Kidney epithelial cell (primary cell): ENCODE results near the gene ATP8A2. TPM values are rescaled to one million over a fixed set of nuclear protein-coding genes. Genes with fewer than 3 reads are reported as not detected.

ENCODE experiments used
- DNase-seq: peaks from one replicate; pipeline ENCODE4 v3.0.0-alpha.2; 2010; ENCODE audit warnings: low read depth
- H3K27me3 ChIP-seq: 2 replicates; pipeline ENCODE4 v1.6.0; 2011; ENCODE audit warnings: low read length; ENCODE audit not compliant: control insufficient read depth, insufficient read depth
- H3K36me3 ChIP-seq: 2 replicates; pipeline ENCODE4 v1.5.1; 2011; ENCODE audit warnings: low read length; ENCODE audit not compliant: control insufficient read depth, insufficient read depth
- H3K4me3 ChIP-seq: 2 replicates; pipeline ENCODE4 v1.5.1; 2011; ENCODE audit warnings: low read depth, mild to moderate bottlenecking, control low read depth, low read length
- CTCF ChIP-seq: IDR thresholded peaks from 2 replicates; pipeline ENCODE4 v1.5.1; 2011; ENCODE audit warnings: mild to moderate bottlenecking, moderate library complexity, low read length, control low read depth, inconsistent platforms; ENCODE audit not compliant: insufficient read depth, poor library complexity, severe bottlenecking
- total RNA-seq: library from RNA; depleted of rRNA; stranded (reverse); fragments of >200 nt; gene quantifications from 2 replicates; pipeline ENCODE4 v1.2.3, GENCODE V29; 2015

The ATP8A2 gene
- total RNA-seq, 1 donor from 2014 or later, result 3.8 TPM

GRCh38 chr13:25762795-25763377 is 391.1 kb downstream of the ATP8A2 start:
- no peak for DNase-seq
- no peak for TF ChIP-seq CTCF
- Histone ChIP-seq H3K36me3 (no peaks in the 10 kb centered on the region), H3K4me3 (no peak overlapping the region), H3K27me3 (no peaks in the 10 kb centered on the region)

GRCh38 chr13:25764378-25764777 is 392.6 kb downstream of the ATP8A2 start:
- no peaks in the 10 kb centered on the region for H3K36me3 ChIP-seq
- no peak for TF ChIP-seq CTCF
- no peak for DNase-seq
- no peak overlapping the region for H3K4me3 ChIP-seq
- no peaks in the 10 kb centered on the region for H3K27me3 ChIP-seq

GRCh38 chr13:25765266-25765665 is 393.5 kb downstream of the ATP8A2 start:
- Histone ChIP-seq H3K4me3 (no peak overlapping the region), H3K27me3 (no peaks in the 10 kb centered on the region), H3K36me3 (no peaks in the 10 kb centered on the region)
- no peak for DNase-seq
- TF ChIP-seq CTCF, result no peak

GRCh38 chr13:25766576-25766975 is 394.8 kb downstream of the ATP8A2 start:
- H3K36me3 ChIP-seq, result no peaks in the 10 kb centered on the region
- no peaks in the 10 kb centered on the region for H3K27me3 ChIP-seq
- H3K4me3 ChIP-seq, result no peak overlapping the region
- no peak for DNase-seq
- TF ChIP-seq CTCF, result no peak

- no peak for TF ChIP-seq CTCF
- Histone ChIP-seq H3K27me3 (no peaks in the 10 kb centered on the region), H3K4me3 (no peak overlapping the region), H3K36me3 (no peaks in the 10 kb centered on the region)
- no peak for DNase-seq
Measured at GRCh38 chr13:25766991-25767390, 395.2 kb downstream of the ATP8A2 start.

GRCh38 chr13:25768376-25768775 is 396.6 kb downstream of the ATP8A2 start:
- no peak for DNase-seq
- Histone ChIP-seq H3K27me3 (no peaks in the 10 kb centered on the region), H3K36me3 (no peaks in the 10 kb centered on the region), H3K4me3 (no peak overlapping the region)
- TF ChIP-seq CTCF, result no peak
